GM12878 (cell line): Measurements from ENCODE around the gene CRYAB. TPM values are rescaled to one million over a fixed set of nuclear protein-coding genes. Genes with fewer than 3 reads are reported as not detected.

Experiments used
- ATAC-seq: fragments of 200-7000 bp; cut with Tn5 transposase; 3 replicates; pipeline ENCODE4 v1.9.1; 2020; ENCODE audit warnings: mild to moderate bottlenecking, moderate library complexity
- BruUV-seq: library from RNA; stranded (reverse); fragments of 400-500 nt; replicated peaks from 2 replicates; lab custom pipeline; 2021; lab: Mats Ljungman, UMichigan
- CTCF ChIA-PET: fragments of 300-600 bp; sonication (Branson Sonifier 250); formaldehyde crosslinking; extraction: SDS; loops from one replicate; lab custom pipeline; 2021; ENCODE audit warnings: inconsistent platforms; lab: Yijun Ruan, JAX
- POLR2A ChIA-PET: fragments of 350-600 bp; formaldehyde crosslinking; extraction: SDS; loops from one replicate; lab custom pipeline; 2021; ENCODE audit warnings: inconsistent platforms; lab: Charles Lee
- RAD21 ChIA-PET: fragments of 300-600 bp; sonication (Branson Sonifier 250); formaldehyde crosslinking; loops from one replicate; lab custom pipeline; 2023; ENCODE audit warnings: antibody characterized with exemption; ENCODE audit not compliant: unreplicated experiment; lab: Charles Lee
- SMC1A ChIA-PET: fragments of 300-600 bp; sonication (Branson Sonifier 250); formaldehyde crosslinking; loops from one replicate; lab custom pipeline; 2023; ENCODE audit not compliant: unreplicated experiment, uncharacterized antibody; lab: Charles Lee
- DNase-seq: peaks from one replicate; pipeline ENCODE4 v3.0.0-alpha.2; 2011; ENCODE audit warnings: low read depth, low spot score
- FAIRE-seq: peaks from 3 replicates; lab custom pipeline; 2011; peaks lifted over from hg19 to GRCh38; lab: Jason Lieb, UNC
- H2AFZ ChIP-seq: 2 replicates; pipeline ENCODE4 v1.6.0; 2011; ENCODE audit warnings: low read depth, low read length, control low read depth; ENCODE audit not compliant: control insufficient read depth
- H3K27ac ChIP-seq: 2 replicates; pipeline ENCODE4 v1.5.1; 2011; ENCODE audit warnings: control low read depth; ENCODE audit not compliant: control insufficient read depth, insufficient read depth
- H3K27me3 ChIP-seq, 2 experiments: replicated peaks in 1 of 2; 2 replicates each; pipeline versions ENCODE4 v1.6.0 to v1.6.1; 2011; ENCODE audit warnings: low read length in 1 of 2; ENCODE audit not compliant: control insufficient read depth in 2 of 2, insufficient read depth in 2 of 2
- H3K36me3 ChIP-seq, 2 experiments: 2 replicates each; pipeline ENCODE4 v1.5.1; 2011; ENCODE audit warnings: low read length in 1 of 2; ENCODE audit not compliant: control insufficient read depth in 2 of 2, insufficient read depth in 2 of 2
- H3K4me1 ChIP-seq: 2 replicates; pipeline ENCODE4 v1.6.1; 2011; ENCODE audit warnings: mild to moderate bottlenecking, low read length, moderate library complexity, mixed read lengths; ENCODE audit not compliant: control insufficient read depth, insufficient read depth
- H3K4me2 ChIP-seq: 2 replicates; pipeline ENCODE4 v1.6.0; 2011; ENCODE audit warnings: control low read depth; ENCODE audit not compliant: control insufficient read depth, insufficient read depth
- H3K4me3 ChIP-seq: fragments of 200-600 bp; sonication (generic); 2 replicates; pipeline ENCODE4 v1.5.1; 2016
- H3K79me2 ChIP-seq: 2 replicates; pipeline ENCODE4 v1.6.0; 2011; ENCODE audit warnings: low read length; ENCODE audit not compliant: control insufficient read depth, insufficient read depth
- H3K9ac ChIP-seq: 2 replicates; pipeline ENCODE4 v1.8.0; 2011; ENCODE audit warnings: low read length, control low read depth, mixed read lengths; ENCODE audit not compliant: control insufficient read depth, insufficient read depth
- H3K9me3 ChIP-seq: replicated peaks from 3 replicates; pipeline ENCODE4 v1.5.1; 2011; ENCODE audit warnings: mild to moderate bottlenecking, low read length; ENCODE audit not compliant: control insufficient read depth, insufficient read depth
- H4K20me1 ChIP-seq: 2 replicates; pipeline ENCODE4 v1.6.0; 2011; ENCODE audit not compliant: control insufficient read depth, insufficient read depth
- CBX5 ChIP-seq: sonication (generic); IDR thresholded peaks from 2 replicates; pipeline ENCODE4 v1.6.1; 2016; ENCODE audit warnings: low read depth, moderate library complexity, mild to moderate bottlenecking, inconsistent platforms
- CREM ChIP-seq: IDR thresholded peaks from 2 replicates; pipeline ENCODE4 v1.6.1; 2014; ENCODE audit warnings: antibody characterized with exemption, low read depth
- ESRRA ChIP-seq: IDR thresholded peaks from 2 replicates; pipeline ENCODE4 v1.6.1; 2012; ENCODE audit warnings: mild to moderate bottlenecking, low read length, improper control_type of control experiment
- IRF4 ChIP-seq: IDR thresholded peaks from 2 replicates; pipeline ENCODE4 v1.6.1; 2011; ENCODE audit warnings: low read depth, low read length
- JUND ChIP-seq: IDR thresholded peaks from 2 replicates; pipeline ENCODE4 v1.6.1; 2012; ENCODE audit warnings: low read depth, mild to moderate bottlenecking, low read length, improper control_type of control experiment, moderate library complexity
- MTA2 ChIP-seq: fragments of 450-650 bp; IDR thresholded peaks from 2 replicates; pipeline ENCODE4 v1.6.1; 2016; ENCODE audit warnings: low read depth, mild to moderate bottlenecking, moderate library complexity
- NFIC ChIP-seq: IDR thresholded peaks from 2 replicates; pipeline ENCODE4 v1.6.1; 2012; ENCODE audit warnings: low read depth, mild to moderate bottlenecking, inconsistent platforms, low read length, moderate library complexity
- SMARCA5 ChIP-seq: fragments of 450-650 bp; IDR thresholded peaks from 2 replicates; pipeline ENCODE4 v1.6.1; 2017; ENCODE audit warnings: mild to moderate bottlenecking
- SUZ12 ChIP-seq: fragments of 200-600 bp; sonication (generic); IDR thresholded peaks from one replicate; pipeline ENCODE4 v1.6.1; 2018; ENCODE audit warnings: antibody characterized with exemption, mild to moderate bottlenecking; ENCODE audit not compliant: unreplicated experiment
- WRNIP1 ChIP-seq: IDR thresholded peaks from 2 replicates; pipeline ENCODE4 v1.6.1; 2011; ENCODE audit warnings: low read depth, low read length, improper control_type of control experiment, borderline replicate concordance
- ZNF24 ChIP-seq: fragments of 450-650 bp; IDR thresholded peaks from 2 replicates; pipeline ENCODE4 v1.6.1; 2017; ENCODE audit warnings: antibody characterized with exemption, mild to moderate bottlenecking
- ZNF274 ChIP-seq: IDR thresholded peaks from one replicate; pipeline ENCODE4 v1.8.0; 2011; ENCODE audit not compliant: insufficient read length, insufficient read depth
- ZNF384 ChIP-seq: IDR thresholded peaks from 2 replicates; pipeline ENCODE4 v1.6.1; 2012; ENCODE audit warnings: low read depth, mild to moderate bottlenecking, low read length, improper control_type of control experiment, borderline replicate concordance
- WGBS: methylation state at CpG from one replicate; pipeline ENCODE4 v1.1.6; 2016; ENCODE audit warnings: low lambda C conversion rate; ENCODE audit not compliant: insufficient replicate concordance, insufficient coverage; ENCODE audit errors: missing lambda C conversion rate; 5-methylcytosine and 5-hydroxymethylcytosine counted together
- in situ Hi-C: fragments of 300-500 bp; cut with MboI; formaldehyde crosslinking; loops from 9 replicates; pipeline ENCODE4 v1.14.3; 2018; ENCODE audit warnings: mixed read lengths
- intact Hi-C: fragments of 100-400 bp; cut with micrococcal nuclease; formaldehyde crosslinking; loops from one replicate; pipeline ENCODE4 v1.14.2; 2022; ENCODE audit not compliant: unreplicated experiment
- polyA plus RNA-seq, 11 experiments: library from polyadenylated mRNA; depleted of rRNA in 4 of 11; unstranded in 6 of 11; stranded (reverse) in 5 of 11; fragments of >200 nt; fragmentation: Nextera tagmentation in 4 of 11; fragmentation: Illumina TruSeq in 1 of 11; extraction: Ambion mirVana in 4 of 11; extraction: Trizol in 1 of 11; gene quantifications; 1 replicate in 1 of 11; 2 replicates in 10 of 11; pipeline versions ENCODE4 v1.2.1 to v1.2.3, GENCODE V29; 2011 to 2016; ENCODE audit warnings: inconsistent platforms in 2 of 11, missing spikeins in 2 of 11, low read depth in 1 of 11
- total RNA-seq, 4 experiments: library from RNA; depleted of rRNA in 3 of 4; stranded (reverse); fragments of >200 nt in 3 of 4; fragmentation: Illumina TruSeq in 1 of 4; extraction: Trizol in 1 of 4; gene quantifications; 2 replicates each; pipeline versions ENCODE4 v1.2.1 to v1.2.3, GENCODE V29; 2013 to 2021
- TF ChIP-seq, protein P1 (sequence below): fragments of 450-650 bp; IDR thresholded peaks from 2 replicates; pipeline ENCODE4 v1.6.1; 2017; ENCODE audit warnings: low read depth, mild to moderate bottlenecking, moderate library complexity
- TF ChIP-seq, protein P2 (sequence below): fragments of 450-650 bp; formaldehyde crosslinking; IDR thresholded peaks from 2 replicates; pipeline ENCODE4 v1.4.0; 2022; ENCODE audit warnings: mild to moderate bottlenecking, moderate library complexity
- TF ChIP-seq, protein P3 (sequence below): fragments of 150-350 bp; IDR thresholded peaks from 2 replicates; pipeline ENCODE4 v1.6.1; 2016; ENCODE audit warnings: low read depth, low read length

The CRYAB gene
- total and polyA plus RNA-seq, 10 of the 15 experiments (the other 5 are each of a cell fraction or from before 2014, with no cell fraction given), result 0.72 to 1.0 TPM; not detected in 8

DNA sequence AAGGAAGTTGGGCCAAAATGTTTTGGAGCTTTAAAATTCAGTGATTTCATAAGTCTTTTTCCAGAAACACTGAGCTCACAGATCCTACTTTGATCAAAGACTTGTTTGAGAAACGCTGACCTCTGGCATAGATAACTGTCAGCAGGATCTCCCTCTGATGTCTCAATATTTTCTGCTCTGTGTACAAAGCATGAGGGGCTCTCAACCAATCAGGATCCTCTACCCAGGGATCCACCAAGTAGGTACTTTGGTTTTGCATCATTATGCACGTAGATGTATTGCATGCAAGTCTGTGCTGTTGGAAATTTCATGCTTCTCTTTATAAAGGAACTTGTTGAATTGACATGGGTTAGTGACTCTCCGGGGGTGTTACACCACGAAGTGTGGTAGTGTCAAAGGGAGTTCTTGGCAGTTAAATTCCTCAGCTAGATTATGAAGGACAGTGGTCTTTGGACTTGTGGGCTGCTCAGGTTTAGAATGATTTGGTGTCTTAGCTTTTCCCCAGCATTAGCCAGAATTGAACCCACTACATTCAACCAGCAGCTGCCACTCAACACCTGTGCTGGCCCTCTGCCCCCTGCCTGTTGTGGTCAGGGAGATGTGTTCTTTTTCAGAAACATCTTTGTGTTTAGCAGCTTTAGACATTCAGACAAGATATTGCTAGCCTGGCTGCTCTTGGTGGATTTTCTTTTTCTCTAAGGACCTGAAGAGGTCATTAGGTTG lies 23.9 kb upstream of the CRYAB start:
- Histone ChIP-seq H3K4me1 (peaks cover 22% of the 10 kb centered on the region), H3K9me3 (no peaks in the 10 kb centered on the region), H4K20me1 (no peaks in the 10 kb centered on the region), H2AFZ (no peak overlapping the region), H3K4me3 (no peak overlapping the region), H3K4me2 (no peak overlapping the region), H3K79me2 (no peaks in the 10 kb centered on the region), H3K9ac (no peak overlapping the region), H3K27me3 (0 out of 4 replicates have a peak, but pooled peaks cover 0 to 1% of the 10 kb centered on the region in 2 experiments), H3K36me3 (no peaks in the 10 kb centered on the region), H3K27ac (no peak overlapping the region)
- POLR2A ChIA-PET, result interaction anchor here (1.6 kb wide), 1 partner anchor 9 kb away, joined by 6 read pairs; no protein-coding TSS in a partner anchor
- SMC1A ChIA-PET, result interaction anchor here (0.5 to 4.5 kb wide), 10 partner anchors 9 to 263 kb away, joined by 3 to 30 read pairs (median 4); no protein-coding TSS in a partner anchor
- BruUV-seq, result no TSS peak
- WGBS, result 66% methylated on average over 4 of the region's 4 CpGs
- DNase-seq, result no peak
- in situ Hi-C loops, result loop anchor here (10.0 kb wide), 1 partner anchor 339 kb away; no protein-coding TSS in a partner anchor
- FAIRE-seq, result no peak
- intact Hi-C loops, result loop anchor here (2.0 to 10.0 kb wide), 3 partner anchors 47 to 345 kb away; partner anchors contain the start of gene BCO2
- no peak for ATAC-seq
- RAD21 ChIA-PET, result interaction anchor here (1.2 to 10.8 kb wide), 3 partner anchors 9 to 129 kb away, joined by 3 to 109 read pairs (median 9); no protein-coding TSS in a partner anchor
- CTCF ChIA-PET, result interaction anchor here (0.7 to 9.2 kb wide), 8 partner anchors 9 to 345 kb away, joined by 3 to 180 read pairs (median 4); no protein-coding TSS in a partner anchor
- TF ChIP-seq, protein P1, sequence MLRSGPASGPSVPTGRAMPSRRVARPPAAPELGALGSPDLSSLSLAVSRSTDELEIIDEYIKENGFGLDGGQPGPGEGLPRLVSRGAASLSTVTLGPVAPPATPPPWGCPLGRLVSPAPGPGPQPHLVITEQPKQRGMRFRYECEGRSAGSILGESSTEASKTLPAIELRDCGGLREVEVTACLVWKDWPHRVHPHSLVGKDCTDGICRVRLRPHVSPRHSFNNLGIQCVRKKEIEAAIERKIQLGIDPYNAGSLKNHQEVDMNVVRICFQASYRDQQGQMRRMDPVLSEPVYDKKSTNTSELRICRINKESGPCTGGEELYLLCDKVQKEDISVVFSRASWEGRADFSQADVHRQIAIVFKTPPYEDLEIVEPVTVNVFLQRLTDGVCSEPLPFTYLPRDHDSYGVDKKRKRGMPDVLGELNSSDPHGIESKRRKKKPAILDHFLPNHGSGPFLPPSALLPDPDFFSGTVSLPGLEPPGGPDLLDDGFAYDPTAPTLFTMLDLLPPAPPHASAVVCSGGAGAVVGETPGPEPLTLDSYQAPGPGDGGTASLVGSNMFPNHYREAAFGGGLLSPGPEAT, result no peak
- TF ChIP-seq CBX5, result no peak
- no peak for TF ChIP-seq ESRRA
- TF ChIP-seq MTA2, result no peak
- no peak for TF ChIP-seq ZNF384
- TF ChIP-seq IRF4, result no peak
- TF ChIP-seq WRNIP1, result no peak
- TF ChIP-seq, protein P2, sequence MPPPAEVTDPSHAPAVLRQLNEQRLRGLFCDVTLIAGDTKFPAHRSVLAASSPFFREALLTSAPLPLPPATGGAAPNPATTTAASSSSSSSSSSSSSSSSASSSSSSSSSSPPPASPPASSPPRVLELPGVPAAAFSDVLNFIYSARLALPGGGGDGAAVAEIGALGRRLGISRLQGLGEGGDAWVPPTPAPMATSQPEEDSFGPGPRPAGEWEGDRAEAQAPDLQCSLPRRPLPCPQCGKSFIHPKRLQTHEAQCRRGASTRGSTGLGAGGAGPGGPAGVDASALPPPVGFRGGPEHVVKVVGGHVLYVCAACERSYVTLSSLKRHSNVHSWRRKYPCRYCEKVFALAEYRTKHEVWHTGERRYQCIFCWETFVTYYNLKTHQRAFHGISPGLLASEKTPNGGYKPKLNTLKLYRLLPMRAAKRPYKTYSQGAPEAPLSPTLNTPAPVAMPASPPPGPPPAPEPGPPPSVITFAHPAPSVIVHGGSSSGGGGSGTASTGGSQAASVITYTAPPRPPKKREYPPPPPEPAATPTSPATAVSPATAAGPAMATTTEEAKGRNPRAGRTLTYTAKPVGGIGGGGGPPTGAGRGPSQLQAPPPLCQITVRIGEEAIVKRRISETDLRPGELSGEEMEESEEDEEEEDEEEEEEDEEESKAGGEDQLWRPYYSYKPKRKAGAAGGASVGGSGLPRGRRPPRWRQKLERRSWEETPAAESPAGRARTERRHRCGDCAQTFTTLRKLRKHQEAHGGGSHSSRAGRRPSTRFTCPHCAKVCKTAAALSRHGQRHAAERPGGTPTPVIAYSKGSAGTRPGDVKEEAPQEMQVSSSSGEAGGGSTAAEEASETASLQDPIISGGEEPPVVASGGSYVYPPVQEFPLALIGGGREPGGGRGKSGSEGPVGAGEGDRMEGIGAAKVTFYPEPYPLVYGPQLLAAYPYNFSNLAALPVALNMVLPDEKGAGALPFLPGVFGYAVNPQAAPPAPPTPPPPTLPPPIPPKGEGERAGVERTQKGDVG, result no peak
- TF ChIP-seq, protein P3, sequence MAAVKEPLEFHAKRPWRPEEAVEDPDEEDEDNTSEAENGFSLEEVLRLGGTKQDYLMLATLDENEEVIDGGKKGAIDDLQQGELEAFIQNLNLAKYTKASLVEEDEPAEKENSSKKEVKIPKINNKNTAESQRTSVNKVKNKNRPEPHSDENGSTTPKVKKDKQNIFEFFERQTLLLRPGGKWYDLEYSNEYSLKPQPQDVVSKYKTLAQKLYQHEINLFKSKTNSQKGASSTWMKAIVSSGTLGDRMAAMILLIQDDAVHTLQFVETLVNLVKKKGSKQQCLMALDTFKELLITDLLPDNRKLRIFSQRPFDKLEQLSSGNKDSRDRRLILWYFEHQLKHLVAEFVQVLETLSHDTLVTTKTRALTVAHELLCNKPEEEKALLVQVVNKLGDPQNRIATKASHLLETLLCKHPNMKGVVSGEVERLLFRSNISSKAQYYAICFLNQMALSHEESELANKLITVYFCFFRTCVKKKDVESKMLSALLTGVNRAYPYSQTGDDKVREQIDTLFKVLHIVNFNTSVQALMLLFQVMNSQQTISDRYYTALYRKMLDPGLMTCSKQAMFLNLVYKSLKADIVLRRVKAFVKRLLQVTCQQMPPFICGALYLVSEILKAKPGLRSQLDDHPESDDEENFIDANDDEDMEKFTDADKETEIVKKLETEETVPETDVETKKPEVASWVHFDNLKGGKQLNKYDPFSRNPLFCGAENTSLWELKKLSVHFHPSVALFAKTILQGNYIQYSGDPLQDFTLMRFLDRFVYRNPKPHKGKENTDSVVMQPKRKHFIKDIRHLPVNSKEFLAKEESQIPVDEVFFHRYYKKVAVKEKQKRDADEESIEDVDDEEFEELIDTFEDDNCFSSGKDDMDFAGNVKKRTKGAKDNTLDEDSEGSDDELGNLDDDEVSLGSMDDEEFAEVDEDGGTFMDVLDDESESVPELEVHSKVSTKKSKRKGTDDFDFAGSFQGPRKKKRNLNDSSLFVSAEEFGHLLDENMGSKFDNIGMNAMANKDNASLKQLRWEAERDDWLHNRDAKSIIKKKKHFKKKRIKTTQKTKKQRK, result no peak
- no peak for TF ChIP-seq ZNF24
- TF ChIP-seq NFIC, result no peak
- no peak for TF ChIP-seq SUZ12
- TF ChIP-seq SMARCA5, result no peak
- no peak for TF ChIP-seq JUND
- TF ChIP-seq ZNF274, result no peak
- TF ChIP-seq CREM, result no peak
